GM10248 (cell line): Measurements from ENCODE around the gene CXCR2.

Experiments
- CTCF ChIA-PET: fragments of 300-600 bp; sonication (Branson Sonifier 250); formaldehyde crosslinking; extraction: SDS; loops from one replicate; lab custom pipeline; 2021; ENCODE audit warnings: antibody characterized with exemption; lab: Yijun Ruan, JAX
- POLR2A ChIA-PET: fragments of 350-650 bp; sonication (Branson Sonifier 250); formaldehyde crosslinking; extraction: SDS; loops from one replicate; lab custom pipeline; 2020; ENCODE audit warnings: antibody characterized with exemption; lab: Yijun Ruan, JAX
- DNase-seq: peaks from one replicate; pipeline ENCODE4 v3.0.0; 2012; ENCODE audit errors: extremely low spot score
- TF ChIP-seq, protein P1 (sequence below): IDR thresholded peaks from 2 replicates; pipeline ENCODE4 v1.5.1; 2012; ENCODE audit warnings: mild to moderate bottlenecking, low read depth; ENCODE audit errors: extremely low read depth, missing control alignments, control extremely low read depth

Gene CXCR2

DNA sequence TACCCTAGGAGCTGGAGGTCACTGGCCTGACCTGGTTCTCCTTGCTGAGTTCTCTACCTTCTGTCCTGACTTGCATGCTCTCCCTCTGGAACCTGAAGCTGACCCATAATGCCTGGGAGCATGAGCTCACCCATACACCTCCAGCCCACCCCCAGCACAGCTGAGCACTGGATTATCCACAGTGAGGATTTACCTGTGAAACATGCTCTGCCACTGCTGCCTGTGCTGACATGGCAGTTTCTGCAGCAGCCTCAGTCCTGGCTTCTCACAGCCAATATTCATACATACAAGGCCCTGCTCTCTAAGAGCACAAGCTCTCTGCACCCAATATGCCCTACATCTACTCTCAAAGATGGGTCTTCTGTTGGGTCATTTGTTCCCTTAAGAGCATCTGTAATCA is 5.0 kb downstream of the CXCR2 start:
- TF ChIP-seq, protein P1, sequence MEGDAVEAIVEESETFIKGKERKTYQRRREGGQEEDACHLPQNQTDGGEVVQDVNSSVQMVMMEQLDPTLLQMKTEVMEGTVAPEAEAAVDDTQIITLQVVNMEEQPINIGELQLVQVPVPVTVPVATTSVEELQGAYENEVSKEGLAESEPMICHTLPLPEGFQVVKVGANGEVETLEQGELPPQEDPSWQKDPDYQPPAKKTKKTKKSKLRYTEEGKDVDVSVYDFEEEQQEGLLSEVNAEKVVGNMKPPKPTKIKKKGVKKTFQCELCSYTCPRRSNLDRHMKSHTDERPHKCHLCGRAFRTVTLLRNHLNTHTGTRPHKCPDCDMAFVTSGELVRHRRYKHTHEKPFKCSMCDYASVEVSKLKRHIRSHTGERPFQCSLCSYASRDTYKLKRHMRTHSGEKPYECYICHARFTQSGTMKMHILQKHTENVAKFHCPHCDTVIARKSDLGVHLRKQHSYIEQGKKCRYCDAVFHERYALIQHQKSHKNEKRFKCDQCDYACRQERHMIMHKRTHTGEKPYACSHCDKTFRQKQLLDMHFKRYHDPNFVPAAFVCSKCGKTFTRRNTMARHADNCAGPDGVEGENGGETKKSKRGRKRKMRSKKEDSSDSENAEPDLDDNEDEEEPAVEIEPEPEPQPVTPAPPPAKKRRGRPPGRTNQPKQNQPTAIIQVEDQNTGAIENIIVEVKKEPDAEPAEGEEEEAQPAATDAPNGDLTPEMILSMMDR = no peak
- ChIA-PET CTCF (interaction anchor here (1.9 kb wide), 1 partner anchor 14 kb away, joined by 6 read pairs; no protein-coding TSS in a partner anchor), POLR2A (no interaction called here)
- no peak for DNase-seq

DNA sequence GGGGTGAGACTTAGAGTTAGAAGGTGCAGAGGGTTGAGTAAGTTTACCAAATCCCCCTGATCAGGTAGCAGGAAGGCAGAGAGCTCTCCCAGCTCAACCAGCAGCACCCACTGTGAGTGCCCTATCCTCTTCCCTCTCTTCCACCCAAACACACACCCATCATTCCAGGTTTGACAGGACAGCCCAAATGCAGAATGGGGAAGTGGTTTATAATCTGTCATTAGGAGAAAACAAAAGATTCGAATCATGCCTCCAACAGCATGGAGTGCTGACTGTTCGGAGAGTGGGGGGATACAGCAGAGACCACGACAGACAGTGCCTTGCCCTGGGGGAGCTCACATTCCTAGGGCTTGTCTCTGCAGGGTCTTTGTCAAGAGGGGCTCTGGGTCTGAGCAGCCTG is 11.7 kb downstream of the CXCR2 start:
- CTCF ChIA-PET = no interaction called here
- POLR2A ChIA-PET = no interaction called here
- TF ChIP-seq, protein P1 = no peak
- DNase-seq = no peak

DNA sequence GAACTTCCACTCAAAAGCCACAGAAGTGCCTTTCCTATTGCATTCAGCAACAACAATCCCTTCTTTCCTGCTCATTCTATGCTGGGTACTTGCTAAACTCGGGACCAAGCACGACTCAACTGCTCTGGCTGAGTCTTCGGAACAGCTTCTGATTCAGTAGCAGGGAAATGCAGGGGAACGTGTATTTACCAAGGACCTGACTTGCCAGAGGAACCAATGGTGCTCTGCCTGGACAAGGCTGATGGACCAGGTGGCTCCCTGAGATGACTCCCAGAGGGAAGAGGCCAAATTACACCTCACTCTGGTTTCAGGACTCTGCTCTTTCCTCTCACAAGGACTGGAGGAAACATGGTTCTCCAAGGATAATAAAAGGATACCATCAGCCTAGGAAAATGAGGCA is 12.2 kb downstream of the CXCR2 start:
- POLR2A ChIA-PET = no interaction called here
- TF ChIP-seq, protein P1 = no peak
- no peak for DNase-seq
- CTCF ChIA-PET = no interaction called here

DNA sequence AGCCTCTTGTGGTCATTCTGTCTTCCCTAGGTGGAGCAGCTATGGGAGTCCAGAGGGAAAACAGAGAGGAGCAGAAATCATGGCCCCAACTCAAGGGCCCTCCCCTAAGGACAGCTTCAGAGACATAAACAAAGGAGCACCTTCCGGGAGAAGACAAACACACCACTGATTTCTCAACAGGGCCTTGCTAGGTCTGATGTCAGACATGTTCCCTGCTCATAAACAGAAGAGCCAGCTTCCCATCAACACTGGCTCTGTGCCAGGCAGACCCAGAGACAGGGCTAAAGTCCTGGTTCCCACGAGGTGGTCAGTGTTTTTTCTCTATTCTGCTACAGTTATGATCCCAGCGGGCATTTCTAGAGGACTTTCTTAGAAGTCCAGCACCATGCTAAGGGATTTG is 19.3 kb downstream of the CXCR2 start:
- POLR2A ChIA-PET = no interaction called here
- TF ChIP-seq, protein P1 = no peak
- CTCF ChIA-PET = interaction anchor here (0.8 to 1.9 kb wide), 2 partner anchors 9 to 15 kb away, joined by 4 to 6 read pairs; no protein-coding TSS in a partner anchor
- no peak for DNase-seq

DNA sequence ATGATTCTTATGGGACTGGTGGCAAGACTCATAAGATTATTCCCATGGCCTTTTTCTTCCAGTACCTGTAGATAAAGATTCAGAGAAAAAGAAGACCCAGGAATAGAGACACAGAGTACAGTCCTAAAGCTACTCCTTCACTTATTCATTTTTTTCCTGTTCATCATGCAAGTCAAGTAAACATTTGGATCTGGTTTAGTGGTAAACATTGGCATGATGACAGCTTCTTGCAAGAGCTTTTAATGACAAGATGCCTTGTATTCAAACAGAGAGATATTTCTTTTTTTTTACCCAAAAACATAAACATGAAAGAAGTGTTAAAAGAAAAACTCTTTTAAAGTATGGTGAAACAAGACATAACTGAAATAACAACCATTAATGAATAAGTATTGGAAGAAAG is 20.2 kb downstream of the CXCR2 start:
- TF ChIP-seq, protein P1 = no peak
- POLR2A ChIA-PET = interaction anchor here (0.7 kb wide), 1 partner anchor 13 kb away, joined by 3 read pairs; no protein-coding TSS in a partner anchor
- CTCF ChIA-PET = interaction anchor here (1.0 to 1.9 kb wide), 2 partner anchors 16 to 111 kb away, joined by 3 to 6 read pairs; no protein-coding TSS in a partner anchor
- DNase-seq = no peak

DNA sequence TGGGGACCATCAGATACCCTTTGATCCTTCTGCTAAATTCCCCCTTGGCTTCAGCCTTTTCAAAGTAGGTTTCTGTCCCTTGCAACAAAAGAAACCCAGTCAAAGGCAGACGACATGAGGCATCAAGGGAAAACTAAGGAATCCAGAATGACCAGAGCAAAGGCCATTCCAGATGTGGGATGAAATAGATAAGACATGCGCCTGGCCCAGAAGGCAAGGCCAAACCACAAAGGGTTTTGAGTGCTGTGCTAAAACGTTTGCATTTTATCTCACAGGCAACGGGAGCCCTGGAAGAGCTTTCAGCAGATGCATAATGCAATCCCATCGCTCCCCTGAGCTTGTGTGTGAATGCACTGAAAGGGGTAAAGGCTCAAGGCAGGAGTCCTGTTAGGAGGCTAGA is 23.3 kb downstream of the CXCR2 start:
- no peak for DNase-seq
- TF ChIP-seq, protein P1 = no peak
- ChIA-PET POLR2A (no interaction called here), CTCF (no interaction called here)
